ENCODE measurements around the gene BICRA.
"Not testable (repeated sequence)": the region's sequence is repeated elsewhere in the genome, so short reads cannot be mapped to it uniquely, and the experiment has no call there.

BICRA gene

GRCh38 chr19:47694466-47695273, 85.7 kb downstream of the BICRA start:
- DNase-seq, result no peak

- DNase-seq, result no peak
Observed at GRCh38 chr19:47695533-47696262, 86.8 kb downstream of the BICRA start.

- no peak for DNase-seq
Observed at GRCh38 chr19:47696635-47697034, 87.7 kb downstream of the BICRA start.

GRCh38 chr19:47697863-47698609, 89.1 kb downstream of the BICRA start:
- DNase-seq, result peak; percentile 49

- no peak for DNase-seq
Observed at GRCh38 chr19:47698631-47699359, 89.9 kb downstream of the BICRA start.

GRCh38 chr19:47699360-47699917, 90.5 kb downstream of the BICRA start:
- no peak for DNase-seq

- DNase-seq, result no peak
Observed at GRCh38 chr19:47700934-47701716, 92.2 kb downstream of the BICRA start.

GRCh38 chr19:47701717-47702552, 93.0 kb downstream of the BICRA start:
- no peak for DNase-seq

GRCh38 chr19:47702671-47703070, 93.7 kb downstream of the BICRA start:
- no peak for DNase-seq

- no peak for DNase-seq
Observed at GRCh38 chr19:47703301-47703700, 94.4 kb downstream of the BICRA start.

GRCh38 chr19:47704024-47704423, 95.1 kb downstream of the BICRA start:
- no peak for DNase-seq

- no peak for DNase-seq
Observed at GRCh38 chr19:47704656-47705055, 95.7 kb downstream of the BICRA start.

- peak; percentile 50 for DNase-seq
Observed at GRCh38 chr19:47707135-47707925, 98.4 kb downstream of the BICRA start.

- no peak for DNase-seq
Observed at GRCh38 chr19:47711652-47712242, 102.8 kb downstream of the BICRA start.

- no peak for DNase-seq
Observed at GRCh38 chr19:47713046-47714021, 104.4 kb downstream of the BICRA start, which contains the start of gene EHD2. EHD2 (plus strand) TSS chr19:47713422; CDS start chr19:47716613, 3,191 bp downstream.

- DNase-seq, result no peak
Observed at GRCh38 chr19:47714339-47714738, 105.4 kb downstream of the BICRA start.

GRCh38 chr19:47714855-47715254, 105.9 kb downstream of the BICRA start:
- DNase-seq, result not testable (repeated sequence)

All from NCI-H526 treated with DMSO at 0.1 percent for 48 hours (cell line).